Prostate gland (tissue), 2 donors: ENCODE results near the gene SPON2.

Experiments
- POLR2A ChIP-seq: fragments of 450-650 bp; IDR thresholded peaks from one replicate; pipeline ENCODE4 v1.6.1; 2016; ENCODE audit warnings: antibody characterized with exemption, mild to moderate bottlenecking
- POLR2AphosphoS5 ChIP-seq: sonication (generic); formaldehyde crosslinking; IDR thresholded peaks from one replicate; pipeline ENCODE4 v1.6.1; 2017; ENCODE audit warnings: antibody characterized with exemption
- TF ChIP-seq, protein P1 (sequence below), 4 experiments: fragments of 200-600 bp in 2 of 4; fragments of 450-650 bp in 2 of 4; sonication (generic) in 2 of 4; IDR thresholded peaks; 1 replicate in 3 of 4; 2 replicates in 1 of 4; pipeline ENCODE4 v1.5.1; 2016 to 2019; ENCODE audit warnings: antibody characterized with exemption in 4 of 4, mild to moderate bottlenecking in 2 of 4, moderate library complexity in 2 of 4

DNA sequence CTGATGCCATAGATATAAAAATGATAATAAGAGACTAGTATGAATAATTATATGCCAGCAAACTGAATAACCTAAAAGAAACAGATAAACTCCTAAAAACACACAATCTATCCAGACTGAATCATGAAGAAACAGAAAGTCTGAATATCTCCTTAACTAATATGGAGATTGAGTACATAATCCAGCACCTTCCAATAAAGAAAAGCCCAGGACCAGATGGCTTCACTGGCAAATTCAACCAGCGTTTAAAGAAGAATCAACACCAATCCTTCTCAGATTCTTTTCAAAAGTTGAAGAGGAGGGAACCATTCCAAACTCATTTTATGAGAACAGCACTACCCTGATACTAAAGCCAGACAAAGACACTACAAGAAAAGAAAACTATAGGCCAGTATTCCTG lies 32.5 kb downstream of the SPON2 start:
- TF ChIP-seq, protein P1, sequence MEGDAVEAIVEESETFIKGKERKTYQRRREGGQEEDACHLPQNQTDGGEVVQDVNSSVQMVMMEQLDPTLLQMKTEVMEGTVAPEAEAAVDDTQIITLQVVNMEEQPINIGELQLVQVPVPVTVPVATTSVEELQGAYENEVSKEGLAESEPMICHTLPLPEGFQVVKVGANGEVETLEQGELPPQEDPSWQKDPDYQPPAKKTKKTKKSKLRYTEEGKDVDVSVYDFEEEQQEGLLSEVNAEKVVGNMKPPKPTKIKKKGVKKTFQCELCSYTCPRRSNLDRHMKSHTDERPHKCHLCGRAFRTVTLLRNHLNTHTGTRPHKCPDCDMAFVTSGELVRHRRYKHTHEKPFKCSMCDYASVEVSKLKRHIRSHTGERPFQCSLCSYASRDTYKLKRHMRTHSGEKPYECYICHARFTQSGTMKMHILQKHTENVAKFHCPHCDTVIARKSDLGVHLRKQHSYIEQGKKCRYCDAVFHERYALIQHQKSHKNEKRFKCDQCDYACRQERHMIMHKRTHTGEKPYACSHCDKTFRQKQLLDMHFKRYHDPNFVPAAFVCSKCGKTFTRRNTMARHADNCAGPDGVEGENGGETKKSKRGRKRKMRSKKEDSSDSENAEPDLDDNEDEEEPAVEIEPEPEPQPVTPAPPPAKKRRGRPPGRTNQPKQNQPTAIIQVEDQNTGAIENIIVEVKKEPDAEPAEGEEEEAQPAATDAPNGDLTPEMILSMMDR (IDR thresholded peaks at IDR 0.05): no peak
- TF ChIP-seq POLR2A (no peak), POLR2AphosphoS5 (no peak)
